ENCODE measurements around the gene RPS19BP1.

- TF ChIP-seq CTCF (IDR thresholded peaks at IDR 0.05; ENCODE audit: poor library complexity) (no peak), EZH2 (IDR thresholded peaks at IDR 0.05; ENCODE audit: borderline replicate concordance) (no peak)
These were observed 20.9 kb upstream of the RPS19BP1 start for GRCh38 chr22:39553429-39553828.

Measured in hepatocyte (in vitro differentiated cells).